GM12873 (cell line): Measurements from ENCODE around the gene RGSL1.
A peak's percentile ranks its signal among the peaks of the same experiment; 100 is the strongest.

Source experiments
- TF ChIP-seq, protein P1 (sequence below): IDR thresholded peaks from 2 replicates; pipeline ENCODE4 v1.5.1; 2012; ENCODE audit warnings: low read depth, mild to moderate bottlenecking, moderate library complexity, low read length, control low read depth; ENCODE audit not compliant: insufficient read depth; ENCODE audit errors: missing control alignments

RGSL1 gene

GRCh38 chr1:182446033-182446669, 3.8 kb upstream of the RGSL1 start:
- TF ChIP-seq, protein P1, sequence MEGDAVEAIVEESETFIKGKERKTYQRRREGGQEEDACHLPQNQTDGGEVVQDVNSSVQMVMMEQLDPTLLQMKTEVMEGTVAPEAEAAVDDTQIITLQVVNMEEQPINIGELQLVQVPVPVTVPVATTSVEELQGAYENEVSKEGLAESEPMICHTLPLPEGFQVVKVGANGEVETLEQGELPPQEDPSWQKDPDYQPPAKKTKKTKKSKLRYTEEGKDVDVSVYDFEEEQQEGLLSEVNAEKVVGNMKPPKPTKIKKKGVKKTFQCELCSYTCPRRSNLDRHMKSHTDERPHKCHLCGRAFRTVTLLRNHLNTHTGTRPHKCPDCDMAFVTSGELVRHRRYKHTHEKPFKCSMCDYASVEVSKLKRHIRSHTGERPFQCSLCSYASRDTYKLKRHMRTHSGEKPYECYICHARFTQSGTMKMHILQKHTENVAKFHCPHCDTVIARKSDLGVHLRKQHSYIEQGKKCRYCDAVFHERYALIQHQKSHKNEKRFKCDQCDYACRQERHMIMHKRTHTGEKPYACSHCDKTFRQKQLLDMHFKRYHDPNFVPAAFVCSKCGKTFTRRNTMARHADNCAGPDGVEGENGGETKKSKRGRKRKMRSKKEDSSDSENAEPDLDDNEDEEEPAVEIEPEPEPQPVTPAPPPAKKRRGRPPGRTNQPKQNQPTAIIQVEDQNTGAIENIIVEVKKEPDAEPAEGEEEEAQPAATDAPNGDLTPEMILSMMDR = peak; percentile 74

GRCh38 chr1:182447660-182448059, 2.3 kb upstream of the RGSL1 start:
- TF ChIP-seq, protein P1 = no peak

- TF ChIP-seq, protein P1 = no peak
Observed at GRCh38 chr1:182453631-182454030, 3.7 kb downstream of the RGSL1 start.

DNA sequence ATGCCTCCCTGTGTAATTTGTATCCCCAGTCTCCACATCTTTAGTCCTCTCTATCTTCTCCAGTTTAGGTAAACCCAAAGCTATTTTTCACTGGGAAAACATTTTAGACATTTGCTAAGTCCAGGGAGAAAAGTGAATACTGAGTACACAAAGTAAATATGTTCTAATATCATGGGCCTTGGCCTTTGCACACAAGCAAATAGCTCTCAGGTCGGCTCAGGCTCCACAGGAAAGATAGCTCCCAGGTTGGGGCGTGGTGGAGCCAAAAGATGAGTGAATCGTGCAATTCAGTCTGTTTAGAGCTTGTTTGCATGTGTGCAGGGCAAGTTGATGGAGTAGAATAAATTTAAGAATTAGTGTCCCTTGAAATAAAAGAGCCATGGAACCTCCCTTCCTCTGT, 7.9 kb downstream of the RGSL1 start:
- TF ChIP-seq, protein P1 = no peak

- TF ChIP-seq, protein P1 = no peak
Observed at GRCh38 chr1:182459949-182460348, 10.0 kb downstream of the RGSL1 start.

DNA sequence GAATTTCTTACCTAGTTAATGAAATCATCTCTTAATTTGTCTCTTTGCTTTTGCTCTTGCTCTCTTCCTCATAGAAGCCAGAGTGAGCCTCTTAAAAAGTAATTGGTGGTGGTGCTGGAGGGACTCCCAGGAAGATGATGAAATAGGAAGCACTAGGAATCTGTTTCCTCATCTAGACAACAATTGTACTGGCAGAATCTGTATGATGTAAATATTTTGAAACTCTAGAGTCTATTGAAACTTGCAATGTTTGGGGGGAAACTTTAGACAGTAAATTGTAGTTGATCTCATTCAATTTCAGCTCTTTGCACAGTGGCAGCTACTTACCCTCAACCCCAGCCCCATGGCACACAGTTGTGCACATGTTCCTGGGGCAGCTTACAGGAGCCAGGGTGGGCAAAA, 10.6 kb downstream of the RGSL1 start:
- TF ChIP-seq, protein P1 = no peak

- TF ChIP-seq, protein P1 = no peak
Observed at GRCh38 chr1:182473556-182473955, 23.6 kb downstream of the RGSL1 start.
